GM18951 (cell line): ENCODE data around the gene DIPK1A.

Source experiments
- POLR2A ChIP-seq: IDR thresholded peaks from 4 replicates; pipeline ENCODE4 v1.6.1; 2011; ENCODE audit warnings: mild to moderate bottlenecking; ENCODE audit not compliant: insufficient read length, insufficient read depth; ENCODE audit errors: extremely low read depth
- in situ Hi-C: fragments of 300-500 bp; cut with MboI; formaldehyde crosslinking; loops from one replicate; pipeline ENCODE4 v1.12.0; 2022; ENCODE audit warnings: low sequenced_read_pairs, mixed read lengths, inconsistent platforms; ENCODE audit not compliant: unreplicated experiment

The DIPK1A gene

GRCh38 chr1:92956254-92957029, 4.8 kb downstream of the DIPK1A start:
- in situ Hi-C loops, result loop anchor here (10.0 kb wide), 1 partner anchor 92 kb away; no protein-coding TSS in a partner anchor
- no peak for TF ChIP-seq POLR2A

GRCh38 chr1:92953491-92953890, 7.8 kb downstream of the DIPK1A start:
- in situ Hi-C loops, result loop anchor here (10.0 kb wide), 1 partner anchor 89 kb away; no protein-coding TSS in a partner anchor

GRCh38 chr1:92952714-92953113, 8.5 kb downstream of the DIPK1A start:
- in situ Hi-C loops, result loop anchor here (10.0 kb wide), 1 partner anchor 88 kb away; no protein-coding TSS in a partner anchor
- no peak for TF ChIP-seq POLR2A

More at GRCh38 chr1:92953491-92953890, 7.8 kb downstream of the DIPK1A start:
- TF ChIP-seq POLR2A, result no peak

- in situ Hi-C loops, result loop anchor here (10.0 kb wide), 1 partner anchor 86 kb away; no protein-coding TSS in a partner anchor
- TF ChIP-seq POLR2A, result no peak
Measured at GRCh38 chr1:92951141-92951582, 10.1 kb downstream of the DIPK1A start.

- in situ Hi-C loops, result loop anchor here (10.0 kb wide), 1 partner anchor 85 kb away; no protein-coding TSS in a partner anchor
Measured at GRCh38 chr1:92949937-92950817, 11.1 kb downstream of the DIPK1A start.

GRCh38 chr1:92948071-92948470, 13.2 kb downstream of the DIPK1A start:
- TF ChIP-seq POLR2A, result no peak
- in situ Hi-C loops, result no loop called here

More at GRCh38 chr1:92949937-92950817, 11.1 kb downstream of the DIPK1A start:
- TF ChIP-seq POLR2A, result no peak

GRCh38 chr1:92945748-92946270, 15.5 kb downstream of the DIPK1A start:
- in situ Hi-C loops, result no loop called here
- TF ChIP-seq POLR2A, result no peak

GRCh38 chr1:92944901-92945747, 16.1 kb downstream of the DIPK1A start:
- no peak for TF ChIP-seq POLR2A
- in situ Hi-C loops, result no loop called here

GRCh38 chr1:92943502-92943847, 17.8 kb downstream of the DIPK1A start:
- in situ Hi-C loops, result no loop called here

GRCh38 chr1:92940541-92940940, 20.7 kb downstream of the DIPK1A start:
- in situ Hi-C loops, result no loop called here

More at GRCh38 chr1:92943502-92943847, 17.8 kb downstream of the DIPK1A start:
- no peak for TF ChIP-seq POLR2A

GRCh38 chr1:92937731-92938130, 23.5 kb downstream of the DIPK1A start:
- in situ Hi-C loops, result no loop called here
- no peak for TF ChIP-seq POLR2A

More at GRCh38 chr1:92940541-92940940, 20.7 kb downstream of the DIPK1A start:
- no peak for TF ChIP-seq POLR2A

GRCh38 chr1:92936865-92937264, 24.4 kb downstream of the DIPK1A start:
- in situ Hi-C loops, result no loop called here
- no peak for TF ChIP-seq POLR2A
